ENCODE results near the gene ZNF564.

GRCh38 chr19:12555456-12555930 is 4.2 kb upstream of the ZNF564 start:
- TF ChIP-seq CTCF (IDR thresholded peaks at IDR 0.05) (no peak), POLR2A (IDR thresholded peaks at IDR 0.05) (no peak)
